ENCODE results near the gene CNP. TPM values are rescaled to one million over a fixed set of nuclear protein-coding genes. Genes with fewer than 3 reads are reported as not detected.

Gene CNP
- total and polyA plus RNA-seq, 2 of the 8 experiments (the other 6 are each of a cell fraction or from before 2014, with no cell fraction given): 21.9 to 60.6 TPM

- Histone ChIP-seq H3K79me2 (ENCODE audit: control insufficient read depth in 1 of 2, insufficient read depth in 2 of 2, low read length in 2 of 2) (no peaks in the 10 kb centered on the region), H3K23ac (ENCODE audit: insufficient read length) (no peak overlapping the region), H2BK12ac (ENCODE audit: low read depth, low read length) (no peak overlapping the region), H3K36me3 (ENCODE audit: control insufficient read depth in 2 of 4, insufficient read depth in 4 of 4, low read length in 3 of 4) (peaks cover 36 to 86% (median 72%) of the 10 kb centered on the region in 4 experiments), H3K27me3 (replicated peaks in 1 of 4; ENCODE audit: control insufficient read depth in 3 of 4, extremely low read depth in 1 of 4, insufficient read depth in 3 of 4, low read length in 3 of 4) (no peaks in the 10 kb centered on the region; a peak in 1 of 7 replicates), H3K18ac (ENCODE audit: extremely low read depth, low read length) (no peak overlapping the region), H2BK20ac (ENCODE audit: low read length) (no peak overlapping the region), H3K4me1 (replicated peaks in 1 of 4; ENCODE audit: control insufficient read depth in 3 of 4, insufficient read depth in 4 of 4, low read length in 3 of 4) (no peaks in the 10 kb centered on the region), H2AFZ (ENCODE audit: low read length) (no peak overlapping the region), H2AK5ac (ENCODE audit: low read depth, low read length) (no peak overlapping the region), H3K4me3 (ENCODE audit: extremely low read depth in 1 of 4, insufficient read depth in 2 of 4, low read depth in 3 of 4, low read length in 4 of 4) (no peak overlapping the region), H4K20me1 (replicated peaks in 1 of 2; ENCODE audit: control insufficient read depth in 1 of 2, insufficient read depth in 2 of 2, low read length in 2 of 2) (peaks cover 4 to 7% of the 10 kb centered on the region in 2 experiments), H4K8ac (ENCODE audit: extremely low read depth, insufficient read depth, low read length) (no peak overlapping the region), H3K9ac (replicated peaks in 1 of 4; ENCODE audit: extremely low read depth in 1 of 4, low read depth in 3 of 4, low read length in 3 of 4) (no peak overlapping the region), H3K4me2 (ENCODE audit: insufficient read depth in 1 of 2, low read depth in 2 of 2, low read length in 2 of 2) (no peak overlapping the region), H3K4ac (replicated peaks; ENCODE audit: insufficient read length, low read depth, low read length) (no peak overlapping the region), H4K91ac (replicated peaks; ENCODE audit: insufficient read length, low read length) (no peak overlapping the region), H2BK5ac (ENCODE audit: low read depth, low read length) (no peak overlapping the region), H2BK120ac (replicated peaks; ENCODE audit: low read depth, low read length) (no peak overlapping the region), H3K23me2 (ENCODE audit: low read depth, low read length) (no peaks in the 10 kb centered on the region; the same call in 1 of the 2 replicates), H2BK15ac (ENCODE audit: low read length) (no peak overlapping the region), H3K14ac (ENCODE audit: insufficient read length) (no peak overlapping the region), H3K79me1 (ENCODE audit: low read depth, low read length) (no peaks in the 10 kb centered on the region), H3K56ac (replicated peaks; ENCODE audit: insufficient read length, low read depth, low read length) (no peak overlapping the region), H3K9me3 (ENCODE audit: insufficient read depth in 2 of 2, low read depth in 1 of 2, low read length in 1 of 2) (no peaks in the 10 kb centered on the region), H4K5ac (ENCODE audit: insufficient read length, low read depth, low read length) (no peak overlapping the region), H3K27ac (ENCODE audit: low read depth, low read length) (no peak overlapping the region)
- WGBS, 2 experiments (ENCODE audit: extremely low coverage in 1 of 2, insufficient coverage in 1 of 2, insufficient read length in 1 of 2, insufficient replicate concordance in 2 of 2, low coverage in 1 of 2, low lambda C conversion rate in 2 of 2, missing lambda C conversion rate in 1 of 2): 85% methylated on average over 5 of the region's 5 CpGs; no CpG with 5 or more reads in 1 of the 2 experiments
- ChIA-PET CTCF (ENCODE audit: partially characterized antibody) (interaction anchor here (0.7 to 2.5 kb wide), 5 partner anchors 9 to 95 kb away, joined by 3 to 7 read pairs (median 4); no protein-coding TSS in a partner anchor), POLR2A (ENCODE audit: partially characterized antibody) (interaction anchor here (0.6 to 1.9 kb wide), 6 partner anchors 9 to 27 kb away, joined by 3 to 7 read pairs (median 4); partner anchors contain the start of genes CNP and DNAJC7)
- no peak for FAIRE-seq
- no peak for DNase-seq (ENCODE audit: low read depth in 1 of 2, low spot score in 2 of 2)
- TF ChIP-seq SP1 (IDR thresholded peaks at IDR 0.05; ENCODE audit: low read depth, low read length) (no peak), YY1 (IDR thresholded peaks at IDR 0.05; ENCODE audit: low read depth, low read length) (no peak), SP2 (IDR thresholded peaks at IDR 0.05; ENCODE audit: low read length) (no peak), RXRA (IDR thresholded peaks at IDR 0.05; ENCODE audit: insufficient read depth, low read depth, low read length) (no peak), MAFK (IDR thresholded peaks at IDR 0.05; ENCODE audit: low read depth, low read length) (no peak), CEBPB (IDR thresholded peaks at IDR 0.05; ENCODE audit: low read depth, low read length) (no peak), BRCA1 (IDR thresholded peaks at IDR 0.05; ENCODE audit: low read depth, low read length) (no peak), TCF12 (IDR thresholded peaks at IDR 0.05; ENCODE audit: low read depth, low read length) (no peak), TAF1 (IDR thresholded peaks at IDR 0.05; ENCODE audit: low read depth, low read length) (no peak), RFX5 (IDR thresholded peaks at IDR 0.05; ENCODE audit: borderline replicate concordance, low read depth, low read length) (no peak)
- TF ChIP-seq, protein P1, sequence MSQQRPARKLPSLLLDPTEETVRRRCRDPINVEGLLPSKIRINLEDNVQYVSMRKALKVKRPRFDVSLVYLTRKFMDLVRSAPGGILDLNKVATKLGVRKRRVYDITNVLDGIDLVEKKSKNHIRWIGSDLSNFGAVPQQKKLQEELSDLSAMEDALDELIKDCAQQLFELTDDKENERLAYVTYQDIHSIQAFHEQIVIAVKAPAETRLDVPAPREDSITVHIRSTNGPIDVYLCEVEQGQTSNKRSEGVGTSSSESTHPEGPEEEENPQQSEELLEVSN (IDR thresholded peaks at IDR 0.05): no peak
Measured at GRCh38 chr17:41989702-41990419, 23.3 kb downstream of the CNP start.

Measured in H1 (cell line).